Activated gamma-delta T cell (primary cell): ENCODE data around the gene PDLIM1.
A peak's percentile ranks its signal among the peaks of the same experiment; 100 is the strongest.

Experiments used
- DNase-seq: peaks from one replicate; lab custom pipeline; 2025; lab: John Stamatoyannopoulos, UW
- total RNA-seq, 2 donors: gene quantifications; one replicate each; lab custom pipeline; 2026; lab: John Stamatoyannopoulos, UW

The PDLIM1 gene, protein sequence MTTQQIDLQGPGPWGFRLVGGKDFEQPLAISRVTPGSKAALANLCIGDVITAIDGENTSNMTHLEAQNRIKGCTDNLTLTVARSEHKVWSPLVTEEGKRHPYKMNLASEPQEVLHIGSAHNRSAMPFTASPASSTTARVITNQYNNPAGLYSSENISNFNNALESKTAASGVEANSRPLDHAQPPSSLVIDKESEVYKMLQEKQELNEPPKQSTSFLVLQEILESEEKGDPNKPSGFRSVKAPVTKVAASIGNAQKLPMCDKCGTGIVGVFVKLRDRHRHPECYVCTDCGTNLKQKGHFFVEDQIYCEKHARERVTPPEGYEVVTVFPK
- total RNA-seq = 1.2 to 3.2 reads per million in 2 donors

DNA sequence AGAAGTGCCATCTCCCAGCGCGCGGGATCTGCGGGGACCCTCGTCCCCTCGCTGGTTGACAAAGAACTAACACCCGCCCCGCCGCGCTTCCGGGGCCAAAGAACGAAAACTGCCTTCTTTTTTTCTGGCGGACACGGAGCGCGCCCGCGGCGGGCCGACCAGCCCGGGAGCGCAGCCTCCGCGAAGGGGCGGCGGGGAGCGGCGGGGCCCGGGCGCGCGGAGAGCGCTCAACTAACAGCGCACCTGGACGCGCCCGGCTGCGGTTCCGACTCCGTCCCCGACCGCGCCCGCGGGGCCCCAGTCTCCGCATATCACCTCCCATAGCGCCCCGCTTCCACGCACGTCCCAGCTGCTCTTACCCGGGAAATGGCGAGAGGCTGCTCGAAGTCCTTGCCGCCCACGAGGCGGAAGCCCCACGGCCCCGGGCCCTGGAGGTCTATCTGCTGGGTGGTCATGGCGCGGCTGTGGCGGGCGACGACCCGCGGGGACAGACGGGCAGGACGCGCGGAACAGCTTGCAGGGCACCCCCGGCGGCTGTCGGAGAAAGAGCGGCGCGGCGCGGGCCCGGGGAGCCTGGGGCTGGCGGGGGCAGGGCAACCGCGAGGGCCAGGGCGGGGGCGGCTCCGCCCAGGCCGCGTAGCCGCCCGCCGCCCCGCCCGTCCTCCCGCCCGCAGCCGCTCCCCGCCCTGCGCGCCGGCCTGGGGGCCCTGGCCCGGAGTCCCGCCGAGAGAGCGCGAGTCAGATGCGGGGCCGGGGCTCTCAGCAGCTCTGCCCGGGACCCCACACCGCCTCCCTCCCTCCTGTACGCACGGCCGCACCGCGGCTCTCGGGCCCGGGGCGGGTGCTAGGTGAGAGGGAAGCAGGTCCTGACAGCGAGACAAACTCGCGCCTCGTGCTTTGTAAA is at the start of gene PDLIM1:
PDLIM1 (minus strand) TSS at position 543 of the 904 bp plus-strand sequence; CDS start at position 455, 88 bp downstream.
- DNase-seq = peak; percentile 35

DNA sequence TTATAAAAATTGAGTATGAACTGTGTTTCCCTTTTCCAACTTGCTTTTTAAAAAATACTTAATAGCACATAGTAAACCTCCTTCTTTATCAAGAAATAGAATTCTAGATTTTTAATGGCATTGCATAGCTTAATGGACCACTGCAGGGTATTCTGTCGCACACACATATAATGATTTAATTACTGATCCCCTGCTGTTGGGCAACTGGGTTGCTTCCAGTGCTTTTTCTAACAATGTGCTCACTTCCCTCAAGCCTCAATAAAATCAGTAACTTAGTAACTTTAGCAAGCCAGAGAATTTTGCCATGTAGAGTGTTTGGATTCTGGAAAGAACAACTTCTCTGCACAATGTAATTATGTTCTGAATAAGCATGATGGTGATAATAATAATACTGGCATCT is 49.1 kb upstream of the PDLIM1 start:
- DNase-seq = no peak

DNA sequence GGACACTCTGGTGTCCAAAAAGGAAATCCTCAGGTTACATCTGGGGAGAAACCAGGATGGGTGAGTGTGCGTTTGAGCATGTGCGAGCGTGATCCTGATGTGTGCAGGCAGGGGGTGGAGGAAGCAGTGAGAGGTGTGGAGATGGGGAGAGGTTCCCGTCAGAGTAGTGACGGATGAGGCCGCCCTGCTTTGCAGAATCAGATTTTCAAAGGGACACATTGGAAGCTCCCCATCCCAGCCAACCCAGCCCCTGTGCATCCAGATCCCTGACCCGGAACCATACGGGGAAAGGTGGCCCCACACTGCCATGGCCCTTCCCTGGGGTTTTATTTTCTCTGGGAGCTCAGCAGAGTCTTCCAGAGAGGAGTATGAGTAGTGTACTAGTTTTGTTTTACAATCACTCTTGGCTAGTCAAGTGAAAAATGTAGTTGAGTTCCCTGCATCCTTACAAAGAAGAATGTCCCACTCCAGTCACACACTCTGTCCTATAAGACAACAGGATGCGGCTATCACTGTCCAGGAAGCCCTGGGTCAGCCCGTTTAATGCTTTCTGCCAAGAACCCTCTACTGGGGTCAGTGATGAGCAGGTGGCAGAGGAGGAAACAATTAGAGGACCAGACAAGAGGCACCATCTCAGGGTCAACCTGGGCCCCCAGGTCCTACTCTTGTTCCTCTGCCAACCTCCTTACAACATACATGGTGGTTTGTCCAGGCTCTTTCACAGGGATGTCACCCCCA is 46.8 kb upstream of the PDLIM1 start:
- no peak for DNase-seq

DNA sequence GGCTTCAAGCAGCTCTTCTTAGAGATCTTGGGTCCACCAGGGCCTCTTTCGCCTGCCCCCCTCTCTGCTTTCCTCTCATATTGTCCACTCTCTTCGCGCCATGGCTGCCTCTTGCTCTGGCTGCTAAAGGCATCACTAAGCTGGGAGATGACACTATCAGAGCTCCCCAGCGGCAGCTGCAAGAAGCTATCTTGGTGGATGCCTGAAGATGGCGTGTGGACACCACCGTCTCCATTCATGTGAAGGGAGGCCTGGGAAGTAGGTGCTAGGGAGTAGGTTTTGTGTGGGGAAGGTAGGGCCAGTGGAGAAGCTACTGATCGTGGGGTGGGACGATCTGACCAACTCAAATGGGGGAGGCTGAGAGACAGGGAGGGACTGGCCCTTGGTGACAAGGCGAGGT is 45.9 kb upstream of the PDLIM1 start:
- no peak for DNase-seq

DNA sequence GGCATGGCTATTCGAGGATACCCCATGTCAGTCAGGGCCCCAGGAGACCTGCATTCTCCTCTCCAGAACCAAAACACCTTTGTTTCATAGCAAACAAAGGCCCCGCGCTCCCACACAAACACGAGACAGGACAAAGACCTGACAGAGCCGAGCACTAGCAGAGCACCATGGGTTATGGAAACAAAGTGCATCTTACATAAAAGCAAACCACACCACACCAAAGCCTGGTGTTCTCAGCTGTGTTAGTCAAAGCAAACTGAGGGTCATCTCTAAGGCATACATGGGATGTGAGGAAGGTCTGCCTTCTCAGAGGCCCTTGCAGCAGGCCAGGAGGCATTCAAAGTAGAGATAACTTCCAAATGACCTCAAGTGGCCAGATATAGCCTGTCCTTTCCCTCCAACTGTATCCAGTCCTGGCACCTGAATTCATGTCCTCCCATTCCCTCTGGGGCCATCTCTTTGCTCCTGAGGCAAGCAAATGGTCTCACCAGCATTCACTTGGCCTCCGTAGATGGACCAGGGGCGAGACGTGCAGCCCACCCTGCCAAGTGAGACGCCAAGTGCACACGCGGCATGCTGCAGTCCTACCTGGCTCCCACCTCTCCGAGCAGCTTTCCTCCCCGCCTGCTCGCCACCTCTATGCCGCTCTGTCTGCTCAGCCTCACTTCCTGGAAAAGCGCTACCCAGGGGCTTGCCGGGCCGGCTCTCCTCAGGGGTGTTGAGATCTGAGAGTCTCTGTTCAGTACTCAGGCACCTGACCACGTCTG is 45.3 kb upstream of the PDLIM1 start:
- no peak for DNase-seq

DNA sequence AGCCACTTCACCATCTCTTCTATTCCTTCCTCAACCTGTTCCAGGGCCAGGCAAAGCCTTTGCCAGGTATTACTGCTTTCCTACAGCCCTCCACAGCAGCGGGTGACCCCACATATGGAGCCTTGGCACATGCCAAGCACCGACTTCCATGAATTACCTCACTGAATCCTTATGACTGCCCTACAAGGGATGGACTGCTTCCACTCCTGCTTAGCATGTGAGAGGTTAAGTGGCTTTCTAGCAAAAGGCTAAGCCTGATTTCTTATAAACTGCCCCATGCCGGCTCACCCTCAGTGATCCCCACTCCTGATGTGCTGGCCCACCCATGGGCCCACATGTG is 44.0 kb upstream of the PDLIM1 start:
- no peak for DNase-seq

GRCh38 chr10:95333997-95334804 is 43.4 kb upstream of the PDLIM1 start:
- no peak for DNase-seq

- no peak for DNase-seq
These were observed 42.0 kb upstream of the PDLIM1 start for GRCh38 chr10:95332666-95333249.

- DNase-seq = no peak
These were observed 40.9 kb upstream of the PDLIM1 start for GRCh38 chr10:95331596-95332130.

- DNase-seq = no peak
These were observed 40.2 kb upstream of the PDLIM1 start for GRCh38 chr10:95330966-95331453.

DNA sequence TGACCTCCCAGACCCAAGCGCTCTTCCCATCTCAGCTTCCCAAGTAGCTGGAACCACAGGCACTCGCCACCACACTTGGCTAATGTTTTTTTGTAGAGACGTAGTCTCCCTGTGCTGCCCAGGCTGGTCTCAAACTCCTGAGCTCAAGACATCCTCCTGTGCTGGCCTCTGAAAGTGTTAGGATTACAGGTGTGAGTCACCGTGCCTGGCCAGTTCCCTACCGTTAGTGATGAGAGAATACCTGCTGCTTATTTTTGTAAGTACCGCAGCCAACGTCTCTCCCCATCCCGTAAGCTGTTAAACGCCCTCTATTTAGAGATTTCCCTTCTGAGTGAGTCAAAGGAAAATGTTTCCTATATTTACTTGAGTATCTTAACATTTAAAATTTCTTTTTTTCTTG is 38.5 kb upstream of the PDLIM1 start:
- no peak for DNase-seq

DNA sequence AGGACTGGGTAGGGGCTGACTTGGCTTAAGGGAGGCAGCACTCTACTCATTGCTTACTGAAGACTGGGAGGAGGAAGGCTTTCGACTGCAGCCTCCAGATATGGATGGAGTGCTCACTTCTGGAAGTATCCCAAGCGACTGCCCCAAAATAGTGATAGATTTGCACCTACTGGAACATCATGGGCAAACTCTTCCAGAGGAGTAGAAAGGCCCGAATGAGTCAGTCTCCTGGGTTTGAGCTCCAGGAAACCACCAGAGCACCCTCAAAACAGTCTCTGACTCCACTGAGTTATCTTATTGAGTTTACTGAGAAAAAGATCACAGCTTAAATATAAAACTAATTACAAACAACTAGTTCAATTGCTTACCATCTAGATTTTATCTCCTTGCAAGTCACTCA is 37.2 kb upstream of the PDLIM1 start:
- no peak for DNase-seq

GRCh38 chr10:95327367-95327766 is 36.6 kb upstream of the PDLIM1 start:
- DNase-seq = no peak

GRCh38 chr10:95326396-95326795 is 35.6 kb upstream of the PDLIM1 start:
- no peak for DNase-seq

- DNase-seq = no peak
These were observed 35.1 kb upstream of the PDLIM1 start for GRCh38 chr10:95325863-95326262.

DNA sequence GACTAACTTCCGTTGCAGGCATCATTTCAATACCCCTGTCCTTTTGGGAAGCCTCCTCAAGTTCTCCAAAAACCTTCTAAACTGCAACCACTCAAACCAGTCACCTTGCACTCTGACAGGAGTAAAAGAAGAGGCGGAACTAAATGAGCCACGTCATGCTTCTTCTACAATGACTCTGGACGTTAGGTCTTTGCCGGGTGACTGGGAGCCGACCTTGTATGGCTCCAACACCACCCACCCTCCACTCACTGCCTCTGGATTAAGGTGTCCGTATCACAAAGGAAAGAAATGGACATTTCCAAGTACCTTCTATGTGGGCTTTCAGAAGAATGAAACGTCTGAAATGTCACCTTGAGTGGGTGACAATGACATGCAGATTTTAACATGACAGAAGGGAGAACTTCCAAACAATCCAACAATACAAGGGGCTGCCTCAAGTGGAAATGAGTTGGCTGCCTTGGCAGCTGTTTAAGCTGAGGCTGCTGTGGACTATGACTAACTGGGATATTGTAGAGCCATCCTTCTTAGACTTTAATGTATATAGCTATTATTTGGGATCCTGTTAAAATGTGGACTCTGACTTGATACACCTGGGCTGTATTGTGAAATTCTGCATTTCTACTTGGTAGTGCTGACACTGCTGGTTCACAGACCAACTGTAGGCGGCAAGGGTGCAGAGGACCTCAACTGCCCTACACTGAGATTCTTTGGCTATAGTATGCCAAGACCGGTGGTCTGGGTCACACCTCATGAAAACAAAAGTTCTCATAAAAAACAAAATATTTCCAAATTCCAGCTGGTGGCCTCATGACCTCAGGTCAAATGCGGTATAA is 33.8 kb upstream of the PDLIM1 start:
- DNase-seq = no peak

- DNase-seq = no peak
These were observed 30.9 kb upstream of the PDLIM1 start for GRCh38 chr10:95321554-95322301.

DNA sequence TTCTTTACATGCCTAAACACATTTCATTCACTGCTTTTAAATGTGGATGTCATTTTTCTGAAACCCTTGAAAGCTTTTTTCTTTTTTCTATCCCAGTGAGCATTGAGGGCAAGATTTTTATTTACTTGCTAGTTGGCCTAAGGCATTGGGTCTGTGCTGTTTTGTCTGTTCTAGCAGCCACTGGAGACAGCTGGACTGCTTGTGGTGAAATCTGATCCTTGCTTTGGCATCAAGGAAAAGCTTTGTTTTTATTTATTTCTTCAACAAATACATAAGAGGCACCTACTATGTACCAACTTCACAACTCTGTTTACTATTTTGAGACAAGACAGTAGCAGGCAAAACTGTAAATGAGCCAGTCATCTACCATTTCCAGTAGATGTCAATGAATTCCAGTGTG is 28.4 kb upstream of the PDLIM1 start:
- no peak for DNase-seq
